Neural cell (in vitro differentiated cells): ENCODE results near the gene ASCL5. TPM values are rescaled to one million over a fixed set of nuclear protein-coding genes. Genes with fewer than 3 reads are reported as not detected.

ENCODE experiments used
- H2AFZ ChIP-seq: fragments of 200-600, 300-800 bp; sonication (generic), shearing (Covaris generic); 2 replicates; pipeline ENCODE4 v1.6.0; 2014; ENCODE audit warnings: low read depth, mild to moderate bottlenecking, antibody characterized with exemption, low read length, moderate library complexity
- H3F3A ChIP-seq: fragments of 200-600 bp; shearing (Covaris generic); 2 replicates; pipeline ENCODE4 v1.6.1; 2016; ENCODE audit warnings: mild to moderate bottlenecking, moderate library complexity, mixed read lengths, antibody characterized with exemption, low read length; ENCODE audit not compliant: insufficient read depth, poor library complexity, severe bottlenecking
- H3K27ac ChIP-seq: fragments of 200-600, 300-800 bp; sonication (generic), shearing (Covaris generic); 2 replicates; pipeline ENCODE4 v1.5.1; 2014; ENCODE audit warnings: mild to moderate bottlenecking, low read length, moderate library complexity
- H3K27me3 ChIP-seq: fragments of 300-800, 200-600 bp; sonication (generic), shearing (Covaris generic); 2 replicates; pipeline ENCODE4 v1.6.0; 2014; ENCODE audit warnings: mild to moderate bottlenecking, low read depth, low read length, moderate library complexity; ENCODE audit not compliant: insufficient read depth
- H3K36me3 ChIP-seq: fragments of 300-800, 200-600 bp; sonication (generic), shearing (Covaris generic); 2 replicates; pipeline ENCODE4 v1.5.1; 2014; ENCODE audit warnings: mild to moderate bottlenecking, antibody characterized with exemption, low read length, moderate library complexity; ENCODE audit not compliant: insufficient read depth
- H3K4me2 ChIP-seq: fragments of 300-800, 200-600 bp; sonication (generic), shearing (Covaris generic); 2 replicates; pipeline ENCODE4 v1.6.0; 2014; ENCODE audit warnings: mild to moderate bottlenecking, low read length
- H3K4me3 ChIP-seq: fragments of 300-800, 200-600 bp; sonication (generic), shearing (Covaris generic); 2 replicates; pipeline ENCODE4 v1.5.1; 2014; ENCODE audit warnings: mild to moderate bottlenecking, low read length, moderate library complexity
- H3K79me2 ChIP-seq: fragments of 200-600 bp; shearing (Covaris generic); replicated peaks from 2 replicates; pipeline ENCODE4 v1.6.0; 2014; ENCODE audit warnings: mild to moderate bottlenecking, low read length, moderate library complexity; ENCODE audit not compliant: insufficient read depth
- H3K9ac ChIP-seq: fragments of 300-800, 200-600 bp; sonication (generic), shearing (Covaris generic); 2 replicates; pipeline ENCODE4 v1.6.1; 2016; ENCODE audit warnings: mild to moderate bottlenecking, low read length, mixed read lengths
- H3K9me2 ChIP-seq: fragments of 200-600 bp; shearing (Covaris generic); 2 replicates; pipeline ENCODE4 v1.6.1; 2016; ENCODE audit warnings: mild to moderate bottlenecking, low read length, mixed read lengths; ENCODE audit not compliant: insufficient read depth
- H3K9me3 ChIP-seq: fragments of 200-600, 300-800 bp; sonication (generic), shearing (Covaris generic); 2 replicates; pipeline ENCODE4 v1.6.1; 2016; ENCODE audit warnings: mild to moderate bottlenecking, mixed run types, low read length, moderate library complexity, mixed read lengths
- H4K20me1 ChIP-seq: fragments of 200-600 bp; shearing (Covaris generic); 2 replicates; pipeline ENCODE4 v1.6.1; 2016; ENCODE audit warnings: mild to moderate bottlenecking, mixed run types; ENCODE audit not compliant: insufficient read depth
- CTCF ChIP-seq: fragments of 450-650 bp; IDR thresholded peaks from 2 replicates; pipeline ENCODE4 v1.5.1; 2014; ENCODE audit warnings: antibody characterized with exemption, mild to moderate bottlenecking, moderate library complexity; ENCODE audit not compliant: poor library complexity, severe bottlenecking
- EP300 ChIP-seq: fragments of 450-650 bp; conservative IDR thresholded peaks from 2 replicates; pipeline ENCODE4 v1.6.1; 2014; ENCODE audit warnings: antibody characterized with exemption, mild to moderate bottlenecking, moderate library complexity; ENCODE audit not compliant: poor library complexity, severe bottlenecking
- EZH2 ChIP-seq: fragments of 200-600, 300-800 bp; shearing (Covaris generic), sonication (generic); IDR thresholded peaks from 2 replicates; pipeline ENCODE4 v1.6.1; 2014; ENCODE audit warnings: antibody characterized with exemption, low read length, borderline replicate concordance, mild to moderate bottlenecking; ENCODE audit not compliant: insufficient read depth, poor library complexity, severe bottlenecking
- MXI1 ChIP-seq: fragments of 450-650 bp; conservative IDR thresholded peaks from 2 replicates; pipeline ENCODE4 v1.6.1; 2014; ENCODE audit warnings: antibody characterized with exemption, mild to moderate bottlenecking; ENCODE audit not compliant: poor library complexity, severe bottlenecking
- POLR2AphosphoS5 ChIP-seq: IDR thresholded peaks from 2 replicates; pipeline ENCODE4 v1.6.1; 2012
- RAD21 ChIP-seq: fragments of 450-650 bp; conservative IDR thresholded peaks from 2 replicates; pipeline ENCODE4 v1.6.1; 2014; ENCODE audit warnings: antibody characterized with exemption, mild to moderate bottlenecking, moderate library complexity
- REST ChIP-seq: IDR thresholded peaks from 2 replicates; pipeline ENCODE4 v1.6.1; 2012; ENCODE audit warnings: borderline replicate concordance
- SMC3 ChIP-seq: fragments of 450-650 bp; conservative IDR thresholded peaks from 2 replicates; pipeline ENCODE4 v1.6.1; 2014; ENCODE audit warnings: antibody characterized with exemption, mild to moderate bottlenecking, moderate library complexity; ENCODE audit not compliant: poor library complexity
- TAF1 ChIP-seq: IDR thresholded peaks from 2 replicates; pipeline ENCODE4 v1.6.1; 2012; ENCODE audit warnings: low read depth
- polyA plus RNA-seq: library from polyadenylated mRNA; depleted of rRNA; stranded (reverse); fragments of >200 nt; gene quantifications from 2 replicates; pipeline ENCODE4 v1.2.3, GENCODE V29; 2014

The ASCL5 gene
- polyA plus RNA-seq, 1 donor from 2014 or later, result not detected

- no peaks in the 10 kb centered on the region for H3K9me3 ChIP-seq
- H3K9ac ChIP-seq, result no peak overlapping the region
- H4K20me1 ChIP-seq, result no peaks in the 10 kb centered on the region
- H3K36me3 ChIP-seq, result no peaks in the 10 kb centered on the region
- H3K27me3 ChIP-seq, result no peaks in the 10 kb centered on the region
- no peak overlapping the region for H3K4me3 ChIP-seq
- H3F3A ChIP-seq, result no peaks in the 10 kb centered on the region
- H3K27ac ChIP-seq, result peak overlapping the region; percentile 94
- no peaks in the 10 kb centered on the region for H3K79me2 ChIP-seq
- H3K4me2 ChIP-seq, result no peak overlapping the region
- no peak overlapping the region for H2AFZ ChIP-seq
- no peaks in the 10 kb centered on the region for H3K9me2 ChIP-seq
- no peak for TF ChIP-seq MXI1
These were observed 40.9 kb downstream of the ASCL5 start for GRCh38 chr1:201085902-201086735.

GRCh38 chr1:201084295-201084694, 42.7 kb downstream of the ASCL5 start:
- no peaks in the 10 kb centered on the region for H3K36me3 ChIP-seq
- H4K20me1 ChIP-seq, result no peaks in the 10 kb centered on the region
- H3K27me3 ChIP-seq, result no peaks in the 10 kb centered on the region
- H3K79me2 ChIP-seq, result no peaks in the 10 kb centered on the region
- peak; percentile 73 for TF ChIP-seq TAF1
- TF ChIP-seq MXI1, result peak; percentile 14
- peak; percentile 48 for TF ChIP-seq SMC3
- no peak for TF ChIP-seq EZH2
- peak; percentile 47 for TF ChIP-seq RAD21
- TF ChIP-seq POLR2AphosphoS5, result peak; percentile 69
- TF ChIP-seq REST, result peak; percentile 91
- no peak for TF ChIP-seq CTCF
- peak; percentile 59 for TF ChIP-seq EP300
- no peak overlapping the region for H3K4me3 ChIP-seq
- H3K9me3 ChIP-seq, result no peaks in the 10 kb centered on the region
- peak overlapping the region; percentile 56 for H3K4me2 ChIP-seq
- no peaks in the 10 kb centered on the region for H3K9me2 ChIP-seq
- peak overlapping the region; percentile 94 for H3K27ac ChIP-seq
- H3K9ac ChIP-seq, result peak overlapping the region; percentile 66
- peak overlapping the region; percentile 25 for H2AFZ ChIP-seq
- no peaks in the 10 kb centered on the region for H3F3A ChIP-seq
